Measurements from ENCODE around the gene NPVF.

Gene NPVF

GRCh38 chr7:25234336-25234735 lies 6.0 kb upstream of the NPVF start:
- DNase-seq (ENCODE audit: low read depth) = no peak

GRCh38 chr7:25223206-25223605 lies 5.1 kb downstream of the NPVF start:
- no peak for DNase-seq (ENCODE audit: low read depth)

GRCh38 chr7:25222666-25223065 lies 5.6 kb downstream of the NPVF start:
- DNase-seq (ENCODE audit: low read depth) = no peak

- DNase-seq (ENCODE audit: low read depth) = no peak
These were observed 7.3 kb downstream of the NPVF start for GRCh38 chr7:25221009-25221408.

GRCh38 chr7:25218191-25218590 lies 10.1 kb downstream of the NPVF start:
- DNase-seq (ENCODE audit: low read depth) = no peak

- DNase-seq (ENCODE audit: low read depth) = peak; percentile 69
These were observed 11.4 kb downstream of the NPVF start for GRCh38 chr7:25216837-25217236.

GRCh38 chr7:25215694-25216335 lies 12.5 kb downstream of the NPVF start:
- DNase-seq (ENCODE audit: low read depth) = peak; percentile 8

- no peak for DNase-seq (ENCODE audit: low read depth)
These were observed 19.6 kb downstream of the NPVF start for GRCh38 chr7:25208525-25209221.

GRCh38 chr7:25207887-25208286 lies 20.4 kb downstream of the NPVF start:
- DNase-seq (ENCODE audit: low read depth) = no peak

- no peak for DNase-seq (ENCODE audit: low read depth)
These were observed 21.5 kb downstream of the NPVF start for GRCh38 chr7:25206765-25207164.

- DNase-seq (ENCODE audit: low read depth) = no peak
These were observed 32.0 kb downstream of the NPVF start for GRCh38 chr7:25196132-25196896.

- DNase-seq (ENCODE audit: low read depth) = no peak
These were observed 34.2 kb downstream of the NPVF start for GRCh38 chr7:25194036-25194435.

GRCh38 chr7:25192043-25192442 lies 36.2 kb downstream of the NPVF start:
- no peak for DNase-seq (ENCODE audit: low read depth)

GRCh38 chr7:25189197-25189596 lies 39.1 kb downstream of the NPVF start:
- no peak for DNase-seq (ENCODE audit: low read depth)

GRCh38 chr7:25187932-25188331 lies 40.4 kb downstream of the NPVF start:
- no peak for DNase-seq (ENCODE audit: low read depth)

- DNase-seq (ENCODE audit: low read depth) = no peak
These were observed 41.9 kb downstream of the NPVF start for GRCh38 chr7:25186436-25186835.

- DNase-seq (ENCODE audit: low read depth) = no peak
These were observed 46.8 kb downstream of the NPVF start for GRCh38 chr7:25181532-25181931.

- peak; percentile 12 for DNase-seq (ENCODE audit: low read depth)
These were observed 47.3 kb downstream of the NPVF start for GRCh38 chr7:25180946-25181345.

GRCh38 chr7:25180592-25180923 lies 47.7 kb downstream of the NPVF start:
- DNase-seq (ENCODE audit: low read depth) = no peak

GRCh38 chr7:25179771-25180591 lies 48.3 kb downstream of the NPVF start:
- peak; percentile 87 for DNase-seq (ENCODE audit: low read depth)

GRCh38 chr7:25179325-25179724 lies 49.0 kb downstream of the NPVF start:
- DNase-seq (ENCODE audit: low read depth) = no peak

All from ELR (cell line).